Gastroesophageal sphincter (tissue), 3 donors: ENCODE measurements around the gene CNOT6L.

Experiments used
- POLR2A ChIP-seq, 2 donors: fragments of 450-650 bp; IDR thresholded peaks; one replicate each; pipeline ENCODE4 v1.6.1; 2017; ENCODE audit warnings: antibody characterized with exemption in 2 of 2, mild to moderate bottlenecking in 2 of 2, moderate library complexity in 1 of 2
- POLR2AphosphoS5 ChIP-seq: sonication (generic); formaldehyde crosslinking; IDR thresholded peaks from one replicate; pipeline ENCODE4 v1.6.1; 2017; ENCODE audit warnings: antibody characterized with exemption
- TF ChIP-seq, protein P1 (sequence below), 4 experiments: fragments of 200-600 bp in 2 of 4; fragments of 450-650 bp in 2 of 4; sonication (generic) in 1 of 4; IDR thresholded peaks; one replicate each; pipeline ENCODE4 v1.5.1; 2017 to 2019; ENCODE audit warnings: antibody characterized with exemption in 4 of 4, mild to moderate bottlenecking in 2 of 4, moderate library complexity in 2 of 4

DNA sequence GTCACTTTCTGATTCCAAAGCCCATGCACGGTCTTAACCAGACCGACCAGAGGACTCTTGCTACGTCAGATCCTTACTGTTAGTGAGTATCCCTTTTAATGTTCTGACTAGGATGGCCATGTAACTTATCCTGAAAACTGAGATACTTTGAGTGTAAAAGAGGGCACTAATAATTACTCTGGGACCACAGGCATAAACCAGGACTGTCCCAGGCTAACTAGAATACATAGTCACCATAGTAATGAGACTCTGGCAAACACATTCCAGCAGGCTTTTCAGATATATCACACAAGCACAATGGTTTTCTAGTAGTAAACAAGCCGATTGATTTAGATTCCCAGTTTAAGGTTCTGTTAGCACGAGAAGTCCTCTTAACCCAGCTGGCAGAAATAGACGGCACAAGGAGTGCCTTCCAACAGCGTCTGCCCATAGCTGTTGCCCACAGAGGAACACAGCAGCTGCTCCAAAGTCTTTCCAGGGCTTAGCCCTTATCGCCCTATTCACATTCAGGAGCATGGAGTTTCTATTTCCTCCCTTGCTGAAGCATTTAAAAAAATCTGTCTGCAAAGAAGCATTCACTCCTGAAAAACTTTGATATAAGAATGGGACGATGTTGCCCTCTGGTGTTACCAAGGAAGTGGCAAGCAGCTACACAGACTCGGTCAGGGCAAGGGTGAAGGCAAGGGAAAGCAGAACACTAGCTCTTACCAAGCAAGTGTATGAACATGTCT, 121.1 kb downstream of the CNOT6L start:
- TF ChIP-seq, protein P1, sequence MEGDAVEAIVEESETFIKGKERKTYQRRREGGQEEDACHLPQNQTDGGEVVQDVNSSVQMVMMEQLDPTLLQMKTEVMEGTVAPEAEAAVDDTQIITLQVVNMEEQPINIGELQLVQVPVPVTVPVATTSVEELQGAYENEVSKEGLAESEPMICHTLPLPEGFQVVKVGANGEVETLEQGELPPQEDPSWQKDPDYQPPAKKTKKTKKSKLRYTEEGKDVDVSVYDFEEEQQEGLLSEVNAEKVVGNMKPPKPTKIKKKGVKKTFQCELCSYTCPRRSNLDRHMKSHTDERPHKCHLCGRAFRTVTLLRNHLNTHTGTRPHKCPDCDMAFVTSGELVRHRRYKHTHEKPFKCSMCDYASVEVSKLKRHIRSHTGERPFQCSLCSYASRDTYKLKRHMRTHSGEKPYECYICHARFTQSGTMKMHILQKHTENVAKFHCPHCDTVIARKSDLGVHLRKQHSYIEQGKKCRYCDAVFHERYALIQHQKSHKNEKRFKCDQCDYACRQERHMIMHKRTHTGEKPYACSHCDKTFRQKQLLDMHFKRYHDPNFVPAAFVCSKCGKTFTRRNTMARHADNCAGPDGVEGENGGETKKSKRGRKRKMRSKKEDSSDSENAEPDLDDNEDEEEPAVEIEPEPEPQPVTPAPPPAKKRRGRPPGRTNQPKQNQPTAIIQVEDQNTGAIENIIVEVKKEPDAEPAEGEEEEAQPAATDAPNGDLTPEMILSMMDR (IDR thresholded peaks at IDR 0.05) = peak in 2 of 4 experiments; percentile 5 to 58
- TF ChIP-seq POLR2A (IDR thresholded peaks at IDR 0.05) (no peak), POLR2AphosphoS5 (no peak)
